ENCODE measurements around the gene KCTD3.

GRCh38 chr1:215567491-215568298 lies 591 bp downstream of the KCTD3 start:
- TF ChIP-seq CTCF (optimal IDR thresholded peaks at IDR 0.05 in 1 of 3, IDR thresholded peaks at IDR 0.05 in 1 of 3, conservative IDR thresholded peaks at IDR 0.05 in 1 of 3; ENCODE audit: extremely low read depth in 1 of 3, insufficient read depth in 2 of 3, low read length in 3 of 3) (no peak), EZH2 (IDR thresholded peaks at IDR 0.05; ENCODE audit: low read length) (no peak)
